Measurements from ENCODE around the gene NUP50. TPM values are rescaled to one million over a fixed set of nuclear protein-coding genes. Genes with fewer than 3 reads are reported as not detected.

Gene NUP50
- 56.0 TPM for total RNA-seq

GRCh38 chr22:45163451-45164269 lies at the start of gene NUP50:
Gene NUP50, plus strand, starts transcription at chr22:45163925. Its CDS starts 4,253 bp downstream, at chr22:45168178.
- DNase-seq (ENCODE audit: low spot score) = peak; percentile 96

GRCh38 chr22:45120440-45120839 lies 43.3 kb upstream of the NUP50 start:
- DNase-seq (ENCODE audit: low spot score) = no peak

GRCh38 chr22:45120931-45121330 lies 42.8 kb upstream of the NUP50 start:
- no peak for DNase-seq (ENCODE audit: low spot score)

- DNase-seq (ENCODE audit: low spot score) = no peak
Observed at GRCh38 chr22:45124176-45124847, 39.4 kb upstream of the NUP50 start.

GRCh38 chr22:45125188-45125587 lies 38.5 kb upstream of the NUP50 start:
- DNase-seq (ENCODE audit: low spot score) = peak; percentile 17

GRCh38 chr22:45127866-45128265 lies 35.9 kb upstream of the NUP50 start:
- DNase-seq (ENCODE audit: low spot score) = no peak

GRCh38 chr22:45129703-45130524 lies 33.8 kb upstream of the NUP50 start:
- no peak for DNase-seq (ENCODE audit: low spot score)

- no peak for DNase-seq (ENCODE audit: low spot score)
Observed at GRCh38 chr22:45130891-45131290, 32.8 kb upstream of the NUP50 start.

GRCh38 chr22:45131749-45132148 lies 32.0 kb upstream of the NUP50 start:
- no peak for DNase-seq (ENCODE audit: low spot score)

GRCh38 chr22:45134313-45134712 lies 29.4 kb upstream of the NUP50 start:
- DNase-seq (ENCODE audit: low spot score) = no peak

GRCh38 chr22:45136594-45136993 lies 27.1 kb upstream of the NUP50 start:
- DNase-seq (ENCODE audit: low spot score) = no peak

GRCh38 chr22:45139693-45140092 lies 24.0 kb upstream of the NUP50 start:
- no peak for DNase-seq (ENCODE audit: low spot score)

GRCh38 chr22:45142376-45142775 lies 21.3 kb upstream of the NUP50 start:
- no peak for DNase-seq (ENCODE audit: low spot score)

GRCh38 chr22:45144916-45145315 lies 18.8 kb upstream of the NUP50 start:
- no peak for DNase-seq (ENCODE audit: low spot score)

- DNase-seq (ENCODE audit: low spot score) = no peak
Observed at GRCh38 chr22:45149671-45150070, 14.1 kb upstream of the NUP50 start.

- DNase-seq (ENCODE audit: low spot score) = no peak
Observed at GRCh38 chr22:45150139-45150538, 13.6 kb upstream of the NUP50 start.

- DNase-seq (ENCODE audit: low spot score) = no peak
Observed at GRCh38 chr22:45151503-45151902, 12.2 kb upstream of the NUP50 start.

- no peak for DNase-seq (ENCODE audit: low spot score)
Observed at GRCh38 chr22:45154383-45154782, 9.3 kb upstream of the NUP50 start.

GRCh38 chr22:45155050-45155840 lies 8.5 kb upstream of the NUP50 start:
- DNase-seq (ENCODE audit: low spot score) = no peak

- no peak for DNase-seq (ENCODE audit: low spot score)
Observed at GRCh38 chr22:45157907-45158306, 5.8 kb upstream of the NUP50 start.

GRCh38 chr22:45159652-45160462 lies 3.9 kb upstream of the NUP50 start:
- peak; percentile 14 for DNase-seq (ENCODE audit: low spot score)

All from mucosa of gallbladder (tissue), 1 donor.